T1000 (cell line): Measurements from ENCODE around the gene ELANE.
"Not testable (repeated sequence)": the region's sequence is repeated elsewhere in the genome, so short reads cannot be mapped to it uniquely, and the experiment has no call there.

Experiments
- DNase-seq: peaks from one replicate; lab custom pipeline; 2025; ENCODE audit warnings: mixed read lengths; lab: John Stamatoyannopoulos, UW

ELANE gene

DNA sequence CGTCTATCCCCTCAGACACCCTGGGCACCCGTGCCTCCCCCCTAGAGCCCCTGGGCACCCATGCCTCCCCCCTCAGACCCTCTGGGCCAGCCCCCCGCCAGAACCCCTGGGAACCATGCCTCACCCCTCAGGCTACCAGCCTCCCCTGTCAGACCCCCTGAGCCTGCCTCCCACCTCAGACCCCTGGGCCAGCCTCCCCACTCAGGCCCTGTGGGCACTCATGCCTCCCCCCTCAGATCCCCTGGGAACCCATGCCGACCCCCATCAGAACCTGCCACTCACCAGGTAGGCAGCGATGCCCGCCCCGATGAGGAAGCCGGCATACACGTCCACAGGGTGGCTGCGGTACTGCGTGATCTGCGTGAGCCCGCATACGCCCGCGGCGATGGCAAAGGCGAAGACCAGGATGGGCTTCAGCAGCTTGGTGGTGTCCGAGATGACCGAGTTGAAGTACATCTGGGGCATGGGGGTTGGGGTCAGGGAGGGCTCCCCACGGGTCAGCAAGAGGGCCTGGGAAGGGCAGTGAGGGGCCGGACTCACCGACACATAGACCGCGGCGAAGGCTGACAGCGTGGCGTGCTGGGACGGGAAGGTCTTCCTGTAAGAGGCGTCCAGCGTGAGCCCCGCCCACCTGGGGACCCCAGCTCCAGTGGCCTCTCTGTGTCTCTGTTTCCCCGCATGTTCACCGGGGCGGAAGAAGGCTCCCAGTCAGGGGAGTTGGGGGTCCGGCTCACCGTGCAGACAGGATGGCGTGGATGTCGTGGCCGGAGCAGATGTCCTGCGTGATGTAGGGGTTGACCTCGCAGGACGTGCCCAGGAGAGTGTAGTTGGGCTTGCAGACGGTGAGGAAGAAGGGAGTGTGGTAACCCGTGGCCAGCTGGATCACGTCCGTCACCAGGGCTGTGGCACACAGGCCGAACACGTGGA lies 37.7 kb upstream of the ELANE start:
- no peak for DNase-seq

GRCh38 chr19:815079-815774 lies 36.9 kb upstream of the ELANE start:
- DNase-seq, result no peak

DNA sequence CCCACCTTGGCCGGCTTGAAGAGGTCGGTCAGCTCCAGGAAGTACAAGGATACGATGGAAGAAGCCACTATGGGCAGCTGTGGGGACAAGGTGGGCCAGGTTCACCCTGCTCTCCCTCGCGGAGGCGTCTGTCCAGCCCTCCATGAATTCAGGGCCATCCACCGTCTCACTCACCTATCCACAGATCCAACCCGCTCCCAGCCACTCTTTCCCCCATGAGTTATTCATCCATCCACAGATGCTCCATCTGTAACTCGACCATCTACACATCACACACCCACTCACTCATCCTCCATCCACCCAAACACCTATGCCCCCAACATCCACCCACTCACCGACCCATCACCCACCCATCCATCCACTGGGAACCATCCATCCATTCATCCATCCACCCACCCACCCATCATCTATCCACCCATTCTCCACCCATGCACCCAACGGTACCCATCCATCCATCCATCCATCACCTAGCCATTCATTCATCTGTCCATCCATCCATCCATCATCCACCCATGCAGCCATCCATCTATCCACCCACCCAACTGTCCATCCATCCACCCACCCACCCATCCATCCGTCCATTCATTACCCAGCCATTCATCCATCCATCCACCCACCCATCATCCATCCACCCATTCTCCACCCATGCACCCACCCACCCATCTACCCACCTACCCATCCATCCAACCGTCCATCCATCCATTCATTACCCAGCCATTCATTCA lies 36.2 kb upstream of the ELANE start:
- no peak for DNase-seq

DNA sequence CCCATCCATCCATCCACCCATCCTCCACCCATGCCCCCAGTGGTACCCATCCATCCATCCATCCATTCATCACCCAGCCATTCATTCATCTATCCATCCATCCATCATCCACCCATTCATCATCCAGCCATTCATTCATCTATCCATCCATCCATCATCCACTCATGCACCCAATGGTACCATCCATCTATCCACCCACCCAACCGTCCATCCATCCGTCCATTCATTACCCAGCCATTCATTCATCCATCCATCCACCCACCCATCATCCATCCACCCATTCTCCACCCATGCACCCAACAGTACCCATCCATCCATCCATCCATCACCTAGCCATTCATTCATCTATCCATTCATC lies 35.6 kb upstream of the ELANE start:
- DNase-seq, result no peak

DNA sequence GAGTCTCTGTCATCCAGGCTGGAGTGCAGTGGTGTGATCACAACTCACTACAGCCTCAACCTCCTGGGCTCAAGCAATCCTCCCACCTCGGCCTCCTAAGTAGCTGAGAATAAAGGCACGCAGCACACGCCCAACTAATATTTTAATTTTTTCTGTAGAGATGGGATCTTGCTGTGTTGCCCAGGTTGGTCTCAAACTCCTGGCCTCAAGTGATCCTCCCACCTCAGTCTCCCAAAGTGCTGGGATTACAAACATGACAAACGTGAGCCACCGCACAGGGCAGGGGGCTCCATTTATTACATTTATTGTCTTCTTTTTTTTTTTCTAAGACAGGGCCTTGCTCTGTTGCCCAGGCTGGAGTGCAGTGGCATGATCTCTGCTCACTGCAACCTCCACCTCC lies 31.9 kb upstream of the ELANE start:
- not testable (repeated sequence) for DNase-seq

GRCh38 chr19:821231-821824 lies 30.8 kb upstream of the ELANE start:
- no peak for DNase-seq

DNA sequence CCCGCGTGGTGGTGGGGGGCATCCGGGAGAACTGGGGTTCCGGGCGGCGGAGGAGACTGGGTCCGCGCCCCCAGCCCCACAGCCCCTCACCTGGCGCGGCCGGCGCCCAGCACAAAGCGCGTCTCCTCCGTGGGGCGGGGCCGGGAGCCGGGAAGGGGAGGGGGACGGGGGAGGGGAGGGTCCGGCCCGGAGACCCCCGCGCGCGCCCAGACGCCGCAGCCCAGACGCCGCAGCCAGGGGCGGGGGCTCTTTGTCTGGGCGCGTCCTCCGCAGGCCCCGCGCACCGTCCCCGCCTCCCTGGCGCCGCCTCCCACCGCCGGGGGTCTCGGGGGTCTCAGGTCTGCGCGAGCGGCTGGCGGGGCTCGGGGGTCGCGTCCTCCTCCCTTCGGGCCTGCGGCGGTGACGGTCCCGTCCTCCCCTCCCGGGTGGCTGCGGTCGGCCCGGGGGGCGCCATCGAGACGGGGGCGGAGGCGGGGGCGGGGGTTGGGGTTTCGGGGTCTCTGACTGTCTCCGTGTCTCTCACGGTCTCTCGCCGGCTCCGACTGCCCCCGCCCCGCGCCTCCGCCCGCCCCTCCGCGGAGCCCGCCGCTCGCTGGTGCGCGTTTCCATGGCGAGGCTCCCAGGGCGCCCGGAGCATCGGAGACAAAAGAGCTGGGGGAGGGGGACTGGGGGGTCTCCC lies 30.1 kb upstream of the ELANE start, which contains the start of gene PLPPR3:
Gene PLPPR3, minus strand, starts transcription at position 131 of the 679 bp plus-strand sequence. CDS start 396 bp downstream, outside the sequence.
- no peak for DNase-seq

- DNase-seq, result no peak
Observed at GRCh38 chr19:823565-824121, 28.5 kb upstream of the ELANE start.

GRCh38 chr19:824885-825284 lies 27.2 kb upstream of the ELANE start:
- DNase-seq, result no peak

DNA sequence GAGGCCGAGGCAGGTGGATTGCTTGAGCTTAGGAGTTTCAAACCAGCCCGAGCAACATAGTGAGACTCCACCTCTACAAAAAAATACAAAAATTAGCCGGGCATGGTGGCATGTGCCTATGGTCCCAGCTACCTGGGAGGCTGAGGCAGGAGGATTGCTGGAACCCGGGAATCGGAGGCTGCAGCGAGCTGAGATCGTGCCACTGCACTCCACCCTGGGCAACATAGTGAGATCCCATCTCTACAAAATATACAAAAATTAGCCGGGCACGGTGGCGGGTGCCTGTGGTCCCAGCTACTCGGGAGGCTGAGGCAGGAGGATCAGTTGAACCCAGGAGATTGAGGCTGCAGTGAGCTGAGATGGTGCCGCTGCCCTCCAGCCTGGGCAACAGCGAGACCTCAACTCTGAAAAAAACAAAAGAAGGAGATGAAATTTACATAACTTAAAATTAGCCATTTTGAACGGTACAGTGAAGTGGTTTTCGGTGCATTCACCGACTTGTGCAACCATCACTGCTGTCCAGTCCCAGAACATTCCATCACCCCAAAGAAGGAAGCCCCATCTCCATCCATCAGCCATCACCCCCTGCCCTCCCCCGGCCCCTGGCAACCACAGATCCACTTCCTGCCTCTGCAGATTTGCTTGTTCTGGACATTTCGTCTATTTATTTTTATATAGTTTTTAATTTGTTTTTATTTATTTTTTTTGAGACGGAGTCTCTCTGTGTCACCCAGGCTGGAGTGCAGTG lies 26.0 kb upstream of the ELANE start:
- DNase-seq, result no peak

DNA sequence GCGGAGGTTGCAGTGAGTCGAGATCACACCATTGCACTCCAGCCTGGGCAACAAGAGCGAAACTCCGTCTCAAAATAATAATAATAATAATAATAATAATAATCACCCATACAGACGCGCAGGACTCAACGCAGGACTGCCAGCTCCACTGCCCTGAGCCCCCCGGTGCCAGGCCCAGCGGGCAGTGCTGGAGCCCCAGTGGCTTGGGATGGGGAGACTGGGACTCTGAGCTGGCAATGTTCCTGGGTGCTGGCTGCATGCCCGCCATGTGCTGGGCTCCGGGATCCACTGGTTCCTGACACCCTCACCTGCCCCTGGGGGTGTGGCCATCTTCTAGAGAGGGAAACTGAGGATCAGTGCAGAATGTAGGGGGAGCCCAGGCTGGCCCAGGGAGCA lies 24.8 kb upstream of the ELANE start:
- no peak for DNase-seq

DNA sequence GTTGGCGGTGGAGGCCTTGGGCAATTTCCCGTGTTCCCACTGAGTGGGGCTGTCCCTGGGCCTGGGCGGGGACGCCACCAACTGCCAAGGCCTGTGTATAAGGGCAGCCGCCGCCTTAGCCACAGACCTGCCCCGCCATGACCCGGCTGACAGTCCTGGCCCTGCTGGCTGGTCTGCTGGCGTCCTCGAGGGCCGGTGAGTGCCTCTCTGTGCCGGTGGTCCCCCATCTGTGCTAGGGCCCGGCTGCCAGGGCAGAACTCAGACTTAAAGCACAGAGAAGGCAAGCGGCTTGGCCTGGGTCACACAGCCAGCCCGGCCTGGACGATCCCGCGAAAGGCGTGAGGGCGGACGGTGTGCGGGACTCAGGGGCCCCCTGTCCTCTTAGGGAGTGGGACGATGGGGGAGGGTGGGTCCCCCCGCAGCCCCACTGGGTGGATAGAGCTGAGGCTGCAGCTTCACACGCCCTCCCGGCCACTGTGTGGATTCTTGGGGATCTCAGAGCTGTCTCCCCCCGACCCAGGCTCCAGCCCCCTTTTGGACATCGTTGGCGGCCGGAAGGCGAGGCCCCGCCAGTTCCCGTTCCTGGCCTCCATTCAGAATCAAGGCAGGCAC lies 24.3 kb upstream of the ELANE start, which contains the start of gene AZU1:
Gene AZU1, plus strand, starts transcription at position 128 of the 612 bp plus-strand sequence. Its CDS starts 10 bp downstream, at position 138.
- DNase-seq, result no peak

- DNase-seq, result no peak
Observed at GRCh38 chr19:829129-829758, 22.9 kb upstream of the ELANE start.

DNA sequence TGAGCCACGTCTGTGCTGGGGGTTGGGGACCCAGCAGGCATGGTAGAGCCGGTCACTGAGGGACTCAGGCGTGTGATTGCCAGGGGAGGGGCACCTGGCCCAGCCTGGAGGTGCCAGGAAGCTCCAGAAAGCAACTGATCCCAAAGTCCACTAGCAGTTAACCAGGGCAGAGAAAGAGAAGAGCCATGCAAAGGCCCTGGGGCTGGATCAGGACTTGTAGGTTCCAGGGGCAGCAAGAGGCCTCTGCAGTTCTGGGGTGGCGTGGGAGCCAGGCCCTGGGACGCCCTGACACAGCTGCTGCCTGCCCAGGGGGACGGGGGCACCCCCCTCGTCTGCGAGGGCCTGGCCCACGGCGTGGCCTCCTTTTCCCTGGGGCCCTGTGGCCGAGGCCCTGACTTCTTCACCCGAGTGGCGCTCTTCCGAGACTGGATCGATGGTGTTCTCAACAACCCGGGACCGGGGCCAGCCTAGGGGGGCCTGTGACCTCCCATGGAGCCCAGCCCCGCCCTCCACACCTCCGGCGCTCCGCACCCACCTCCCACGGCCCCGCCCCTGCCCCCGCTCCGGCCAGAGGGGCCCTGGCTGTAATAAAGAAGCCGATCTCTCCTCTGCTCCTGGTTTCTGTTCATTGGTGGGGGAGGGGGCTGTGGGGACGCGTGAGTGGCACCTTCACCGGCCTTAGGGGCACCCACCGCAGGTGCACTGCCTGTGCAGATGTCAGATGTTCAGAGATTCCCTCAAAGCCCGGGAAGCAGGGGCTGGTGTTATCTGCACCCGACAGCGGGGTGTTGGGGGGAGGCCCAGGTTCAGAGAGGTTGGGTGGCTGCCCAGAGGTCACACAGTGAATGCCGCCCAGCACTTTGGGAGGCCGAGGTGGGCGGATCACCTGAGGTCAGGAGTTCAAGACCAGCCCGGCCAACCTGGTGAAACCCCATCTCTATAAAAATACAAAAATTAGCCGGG lies 20.4 kb upstream of the ELANE start:
- no peak for DNase-seq

GRCh38 chr19:834216-834615 lies 17.9 kb upstream of the ELANE start:
- no peak for DNase-seq

DNA sequence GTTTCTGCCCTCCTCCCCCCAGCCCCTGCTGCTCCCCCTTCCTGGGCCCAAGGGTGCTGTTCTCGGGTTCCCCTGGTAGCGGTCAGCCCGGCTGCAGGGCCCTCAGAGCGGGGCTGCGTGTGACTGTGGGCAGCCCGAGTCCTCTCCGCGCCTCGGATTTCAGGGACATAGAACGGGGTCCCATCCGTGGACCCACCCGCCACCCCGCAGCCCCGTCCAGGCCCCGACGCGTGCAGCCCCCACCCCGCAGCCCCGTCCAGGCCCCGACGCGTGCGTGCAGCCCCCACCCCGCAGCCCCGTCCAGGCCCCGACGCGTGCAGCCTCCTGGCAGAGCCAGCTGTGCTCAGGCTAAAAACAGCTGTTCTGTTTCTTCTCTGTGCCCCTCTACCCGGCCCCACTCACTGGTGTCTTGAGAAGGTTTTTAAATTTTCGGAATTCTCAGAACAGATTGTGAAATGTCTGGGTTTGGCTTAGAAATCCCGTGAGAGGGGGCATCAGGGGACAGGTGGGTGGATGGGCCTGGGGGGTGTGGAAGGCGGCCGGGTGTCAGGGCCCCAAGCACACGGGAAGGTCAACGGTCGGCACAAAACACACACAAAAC lies 16.8 kb upstream of the ELANE start:
- DNase-seq, result no peak

DNA sequence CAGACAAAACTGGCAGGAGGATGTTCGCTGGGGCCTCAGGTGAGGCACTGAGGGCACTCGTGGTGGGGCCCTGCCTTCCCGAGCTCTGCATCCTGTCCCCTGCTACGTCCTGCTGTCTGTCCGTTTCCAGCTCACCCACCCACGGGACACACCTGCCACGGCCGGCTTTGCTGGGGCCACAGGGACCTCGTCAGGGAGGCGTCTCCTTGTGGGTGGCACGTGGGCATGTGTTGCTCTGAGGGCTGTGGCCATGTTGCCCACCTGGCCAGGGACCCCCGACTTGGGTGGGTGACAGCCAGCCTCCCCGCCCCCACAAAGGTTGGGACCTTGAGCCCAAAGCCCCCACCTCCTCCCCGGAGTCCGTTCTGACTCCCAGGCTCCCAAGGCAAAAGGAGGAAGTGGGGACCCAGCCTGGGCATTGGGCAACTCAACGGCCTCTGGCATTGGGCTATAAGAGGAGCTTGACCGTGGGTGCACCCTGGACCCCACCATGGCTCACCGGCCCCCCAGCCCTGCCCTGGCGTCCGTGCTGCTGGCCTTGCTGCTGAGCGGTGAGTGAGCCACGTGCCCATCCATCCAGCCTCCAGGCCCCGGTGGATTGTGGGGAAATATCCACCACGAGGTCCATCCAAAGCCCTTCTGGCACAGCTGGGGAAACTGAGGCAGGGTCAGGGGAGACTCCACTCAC lies 11.4 kb upstream of the ELANE start, which contains the start of gene PRTN3:
Gene PRTN3, plus strand, starts transcription at position 481 of the 688 bp plus-strand sequence. Its CDS starts 10 bp downstream, at position 491.
- no peak for DNase-seq
